Tibial nerve (tissue), 3 donors: ENCODE data around the gene TLE4.

ENCODE experiments used
- CTCF ChIP-seq, 5 experiments: fragments of 200-600 bp in 3 of 5; fragments of 450-650 bp in 2 of 5; sonication (generic) in 3 of 5; IDR thresholded peaks; one replicate each; pipeline ENCODE4 v1.5.1; 2016 to 2019; ENCODE audit warnings: antibody characterized with exemption in 5 of 5, mild to moderate bottlenecking in 3 of 5, moderate library complexity in 2 of 5
- POLR2A ChIP-seq, 2 donors: fragments of 450-650 bp; IDR thresholded peaks; one replicate each; pipeline ENCODE4 v1.6.1; 2017; ENCODE audit warnings: antibody characterized with exemption in 2 of 2, mild to moderate bottlenecking in 2 of 2, moderate library complexity in 2 of 2

- TF ChIP-seq CTCF (IDR thresholded peaks at IDR 0.05) (no peak), POLR2A (IDR thresholded peaks at IDR 0.05) (no peak)
Measured at GRCh38 chr9:79693750-79694149, 122.0 kb downstream of the TLE4 start.
